NCI-H1436 treated with DMSO at 0.1 percent for 48 hours (cell line): ENCODE measurements around the gene MMP19.
"Not testable (repeated sequence)": the region's sequence is repeated elsewhere in the genome, so short reads cannot be mapped to it uniquely, and the experiment has no call there.

Experiments used
- DNase-seq: peaks from one replicate; lab custom pipeline; 2025; lab: John Stamatoyannopoulos, UW

Gene MMP19

GRCh38 chr12:55842681-55843429 lies at the start of gene MMP19:
MMP19 (minus strand) TSS chr12:55842936; CDS start chr12:55842830, 106 bp downstream.
- DNase-seq, result no peak

DNA sequence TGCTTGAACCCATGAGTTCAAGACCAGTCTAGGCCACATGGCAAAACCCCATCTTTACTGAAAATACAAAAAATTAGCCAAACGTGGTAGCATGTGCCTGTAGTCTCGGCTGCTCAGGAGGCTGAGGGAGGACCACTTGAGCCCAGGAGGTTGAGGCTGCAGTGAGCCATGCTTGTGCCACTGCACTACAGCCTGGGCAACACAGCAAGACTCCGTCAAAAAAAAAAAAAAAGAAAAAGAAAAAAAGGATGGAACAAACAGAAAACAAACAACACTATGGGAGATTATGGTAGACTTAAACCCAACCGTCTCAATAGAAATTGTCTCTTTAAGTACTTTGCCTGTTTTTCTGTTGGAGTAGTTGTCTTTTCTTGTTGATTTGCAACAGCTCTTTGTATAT lies 48.6 kb upstream of the MMP19 start:
- no peak for DNase-seq

DNA sequence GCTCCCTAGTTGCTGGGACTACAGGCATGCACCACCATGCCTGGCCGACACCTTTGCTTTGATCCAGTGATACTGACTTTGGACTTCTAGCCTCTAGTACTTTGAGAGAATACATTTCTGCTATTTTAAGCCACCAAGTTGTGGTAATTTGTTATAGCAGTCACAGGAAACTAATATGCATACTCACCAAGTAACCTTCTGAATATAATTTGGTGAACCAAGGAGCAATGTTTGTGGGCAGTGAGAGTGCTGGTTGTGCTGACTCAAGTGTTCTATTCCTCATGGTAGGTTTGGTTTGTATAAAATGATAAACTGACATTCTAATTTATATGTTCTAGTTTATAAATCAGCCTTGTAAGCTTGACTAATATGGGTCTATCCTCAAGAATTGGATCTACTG lies 42.4 kb upstream of the MMP19 start:
- no peak for DNase-seq

- DNase-seq, result no peak
Observed at GRCh38 chr12:55877824-55878223, 35.1 kb upstream of the MMP19 start.

- no peak for DNase-seq
Observed at GRCh38 chr12:55875704-55876467, 33.1 kb upstream of the MMP19 start.

GRCh38 chr12:55874443-55874842 lies 31.7 kb upstream of the MMP19 start:
- DNase-seq, result no peak

- not testable (repeated sequence) for DNase-seq
Observed at GRCh38 chr12:55866454-55867004, 23.8 kb upstream of the MMP19 start.

GRCh38 chr12:55865327-55865726 lies 22.6 kb upstream of the MMP19 start:
- no peak for DNase-seq

DNA sequence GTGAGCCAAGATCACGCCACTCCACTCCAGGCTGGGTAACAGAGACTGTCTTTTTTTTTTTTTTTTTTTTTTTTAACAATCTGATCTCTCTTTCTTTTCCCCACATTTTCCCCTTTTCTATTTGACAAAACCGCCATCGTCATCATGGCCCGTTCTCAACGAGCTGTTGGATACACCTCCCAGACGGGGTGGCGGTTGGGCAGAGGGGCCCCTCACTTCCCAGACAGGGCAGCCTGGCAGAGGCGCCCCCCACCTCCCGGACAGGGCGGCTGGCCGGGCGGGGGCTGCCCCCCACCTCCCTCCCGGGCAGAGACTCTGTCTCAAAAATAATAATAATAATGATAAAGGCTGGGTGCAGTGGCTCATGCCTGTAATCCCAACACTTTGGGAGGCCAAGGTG lies 20.2 kb upstream of the MMP19 start:
- DNase-seq, result not testable (repeated sequence)

- DNase-seq, result no peak
Observed at GRCh38 chr12:55862286-55862685, 19.6 kb upstream of the MMP19 start.

DNA sequence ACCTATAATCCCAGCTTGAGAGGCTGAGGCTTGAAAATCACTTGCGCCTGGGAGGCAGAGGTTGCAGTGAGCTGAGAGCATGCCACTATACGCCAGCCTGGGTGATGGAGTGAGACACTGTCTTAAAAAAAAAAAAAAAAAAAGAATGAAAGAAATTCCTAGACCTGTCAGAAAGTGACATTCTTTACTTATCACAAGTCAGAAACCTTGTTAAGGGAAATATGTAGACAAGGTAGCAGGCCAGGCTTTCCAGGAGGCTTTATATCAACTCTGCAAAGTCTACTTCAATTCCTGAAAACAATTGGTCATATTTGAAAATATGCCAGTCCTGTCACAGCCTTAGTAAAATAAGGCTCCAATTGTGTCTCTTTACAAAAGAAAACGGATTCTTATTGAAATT lies 19.1 kb upstream of the MMP19 start:
- no peak for DNase-seq

GRCh38 chr12:55861396-55861795 lies 18.7 kb upstream of the MMP19 start:
- no peak for DNase-seq

DNA sequence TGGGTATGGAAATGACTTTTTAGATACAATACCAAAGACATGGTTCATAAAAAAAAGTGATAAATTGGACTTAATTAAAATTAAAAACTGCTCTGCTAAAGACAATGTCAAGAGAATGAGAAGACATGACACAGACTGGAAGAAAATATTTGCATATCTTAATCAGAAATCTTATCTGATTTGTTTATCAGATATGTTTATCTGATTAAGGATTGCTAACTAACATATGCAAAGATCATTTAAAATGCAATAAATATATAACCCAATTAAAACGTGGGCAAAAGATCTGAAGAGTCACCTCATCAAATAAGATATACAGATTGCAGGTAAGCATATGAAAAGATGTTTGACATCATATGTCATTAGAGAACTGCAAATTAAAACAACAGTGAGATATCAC lies 10.0 kb upstream of the MMP19 start:
- no peak for DNase-seq

- DNase-seq, result no peak
Observed at GRCh38 chr12:55850893-55851292, 8.2 kb upstream of the MMP19 start.

GRCh38 chr12:55850401-55850800 lies 7.7 kb upstream of the MMP19 start:
- DNase-seq, result no peak

DNA sequence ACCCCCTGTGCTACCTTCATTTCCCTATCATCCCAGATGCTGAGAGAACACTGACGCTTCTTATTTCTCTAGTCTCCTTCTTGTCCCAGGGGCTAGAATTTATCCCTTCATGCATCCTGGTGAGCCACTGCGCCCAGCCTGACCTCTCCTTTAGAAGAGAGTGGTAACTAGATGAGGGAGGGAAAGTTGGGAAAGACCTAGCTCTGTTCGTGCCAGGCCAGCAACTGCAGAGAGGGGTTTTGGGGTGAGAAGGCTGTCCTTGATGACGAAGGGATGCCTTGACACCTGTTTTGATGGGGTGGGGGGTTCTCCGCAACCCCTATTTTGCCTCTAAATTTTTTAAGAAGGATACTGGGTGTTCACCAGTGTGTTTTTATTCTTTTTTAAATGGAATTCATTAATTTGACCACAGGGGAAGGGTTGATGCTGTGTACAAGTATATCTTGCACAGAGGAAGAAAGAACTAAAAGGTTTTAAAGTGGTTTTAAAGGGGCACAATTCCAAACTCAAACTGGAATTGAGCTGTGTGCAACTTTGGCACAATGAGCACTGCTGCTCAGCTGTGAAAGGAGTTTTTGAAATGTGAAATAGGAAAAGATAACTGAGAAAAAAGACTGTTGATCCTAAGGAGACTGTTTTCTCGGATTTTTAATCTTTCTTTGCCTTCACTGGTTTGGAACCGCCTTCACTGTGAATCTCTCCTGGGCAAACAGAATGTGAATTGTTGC lies 7.0 kb upstream of the MMP19 start:
- no peak for DNase-seq

DNA sequence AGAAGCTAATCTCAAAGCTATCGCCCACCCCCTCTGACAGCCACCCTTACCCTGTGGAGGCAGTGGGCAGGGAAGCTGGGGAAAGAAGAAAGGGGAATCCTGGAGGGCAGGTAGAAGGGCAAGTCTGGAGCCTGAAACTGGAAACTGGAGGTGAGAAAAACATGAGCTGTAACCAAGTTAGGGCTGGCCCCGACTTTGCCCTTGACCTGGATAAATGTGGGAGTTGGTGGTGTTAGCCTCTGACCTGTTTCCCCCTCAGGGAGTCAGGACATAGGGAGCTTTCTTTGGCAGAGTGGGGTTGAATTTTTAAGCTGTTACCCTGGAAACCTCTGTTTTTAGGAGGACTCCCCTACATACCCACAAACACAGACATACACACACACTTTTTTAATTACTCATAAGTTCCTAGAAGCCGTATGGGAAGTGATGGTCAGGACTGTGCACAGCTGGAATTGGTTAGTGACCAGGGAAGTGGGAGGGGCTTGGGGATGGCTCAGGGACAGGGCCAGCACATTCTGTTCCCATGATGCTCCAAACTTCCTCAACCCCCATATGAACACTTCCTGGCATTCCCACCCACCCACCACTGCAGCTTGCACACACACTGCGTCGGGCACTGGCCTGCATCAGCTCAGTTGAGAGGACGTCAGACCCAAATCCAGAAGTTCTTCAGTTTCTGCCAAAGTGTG lies 5.0 kb upstream of the MMP19 start:
- DNase-seq, result no peak

DNA sequence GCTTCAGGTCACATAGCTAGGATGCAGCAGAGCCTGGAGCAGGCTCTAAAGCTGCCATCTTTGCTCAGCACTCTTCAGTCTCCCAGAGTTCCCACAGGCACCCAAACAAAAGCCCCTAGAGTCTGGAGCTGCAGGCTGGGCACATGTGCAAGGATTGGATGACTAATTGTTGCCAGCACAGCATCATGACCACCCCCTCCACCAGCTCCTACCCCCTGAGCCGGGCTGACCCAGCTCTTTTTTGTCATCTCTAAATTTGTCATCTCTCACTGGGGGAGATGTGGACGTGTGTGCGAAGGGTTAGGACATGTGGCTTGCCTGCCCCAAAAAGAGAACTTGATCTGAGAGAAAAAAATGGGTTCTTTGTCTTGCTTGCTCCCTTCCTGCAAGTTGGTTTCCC lies 4.3 kb upstream of the MMP19 start:
- no peak for DNase-seq

DNA sequence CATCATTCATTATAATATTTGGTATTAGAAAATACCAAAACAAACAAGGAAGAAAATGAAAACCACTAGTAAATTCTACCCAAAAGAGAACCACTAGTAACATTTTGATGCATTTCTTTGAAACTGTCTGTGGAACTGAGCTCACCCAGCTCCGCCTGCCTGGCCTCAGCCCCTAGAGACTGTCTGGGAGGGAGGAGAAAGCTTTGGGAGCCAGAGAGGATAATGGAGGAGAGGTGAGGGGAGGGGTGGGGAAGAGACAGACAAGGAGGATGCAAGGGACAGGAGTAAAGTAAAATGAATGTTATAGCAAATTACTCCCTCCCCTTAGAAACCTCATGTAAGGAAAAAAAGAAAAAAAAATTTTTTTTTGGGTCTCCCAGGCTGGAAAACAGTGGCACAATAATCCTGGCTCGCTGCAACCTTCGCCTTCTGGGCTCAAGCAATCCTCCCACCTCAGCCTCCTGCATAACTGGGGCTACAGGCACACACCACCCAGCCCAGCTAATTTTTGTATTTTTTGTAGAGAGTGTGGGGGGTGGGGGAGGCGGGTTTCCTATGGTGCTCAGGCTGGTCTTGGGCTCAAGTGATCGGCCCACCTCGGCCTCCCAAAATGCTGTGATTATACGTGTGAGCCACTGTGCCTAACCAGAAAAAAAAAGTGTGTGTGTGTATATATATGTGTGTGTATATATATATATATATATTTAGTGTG lies 3.2 kb upstream of the MMP19 start:
- no peak for DNase-seq

GRCh38 chr12:55845361-55845760 lies 2.6 kb upstream of the MMP19 start:
- DNase-seq, result no peak

- no peak for DNase-seq
Observed at GRCh38 chr12:55844961-55845360, 2.2 kb upstream of the MMP19 start.
